ENCODE data around the gene ANGPTL2.
A peak's percentile ranks its signal among the peaks of the same experiment; 100 is the strongest.

Gene ANGPTL2

DNA sequence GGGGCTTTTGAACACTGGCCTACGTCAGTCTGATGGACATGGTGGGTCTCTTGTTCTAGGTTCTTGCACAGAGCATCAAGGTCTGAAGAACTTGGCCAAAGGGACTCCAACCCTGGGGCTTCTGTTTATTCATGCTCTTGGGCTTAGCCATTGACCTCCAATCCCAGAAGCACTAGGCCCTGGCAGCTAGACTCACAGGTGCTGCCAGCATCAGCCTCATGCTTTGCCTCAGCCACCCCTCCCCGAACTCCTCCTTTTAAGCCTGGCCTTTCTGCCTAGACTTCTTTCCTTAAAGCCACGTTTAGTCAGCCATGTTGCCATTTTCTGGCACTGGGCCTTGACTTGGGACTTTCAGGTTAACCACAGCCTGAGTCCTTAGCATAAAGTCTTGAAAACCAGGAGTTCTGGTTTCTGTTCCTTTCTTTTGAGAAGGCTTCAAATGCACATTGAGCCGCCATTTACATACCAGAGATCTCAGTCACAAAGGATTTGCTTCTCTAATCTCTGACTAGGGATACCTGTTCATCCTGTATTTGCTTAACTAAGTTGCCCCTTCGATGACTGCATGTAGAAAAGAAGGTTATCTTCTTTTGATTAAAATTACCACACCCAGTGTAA lies 54.7 kb downstream of the ANGPTL2 start:
- TF ChIP-seq, protein P1, sequence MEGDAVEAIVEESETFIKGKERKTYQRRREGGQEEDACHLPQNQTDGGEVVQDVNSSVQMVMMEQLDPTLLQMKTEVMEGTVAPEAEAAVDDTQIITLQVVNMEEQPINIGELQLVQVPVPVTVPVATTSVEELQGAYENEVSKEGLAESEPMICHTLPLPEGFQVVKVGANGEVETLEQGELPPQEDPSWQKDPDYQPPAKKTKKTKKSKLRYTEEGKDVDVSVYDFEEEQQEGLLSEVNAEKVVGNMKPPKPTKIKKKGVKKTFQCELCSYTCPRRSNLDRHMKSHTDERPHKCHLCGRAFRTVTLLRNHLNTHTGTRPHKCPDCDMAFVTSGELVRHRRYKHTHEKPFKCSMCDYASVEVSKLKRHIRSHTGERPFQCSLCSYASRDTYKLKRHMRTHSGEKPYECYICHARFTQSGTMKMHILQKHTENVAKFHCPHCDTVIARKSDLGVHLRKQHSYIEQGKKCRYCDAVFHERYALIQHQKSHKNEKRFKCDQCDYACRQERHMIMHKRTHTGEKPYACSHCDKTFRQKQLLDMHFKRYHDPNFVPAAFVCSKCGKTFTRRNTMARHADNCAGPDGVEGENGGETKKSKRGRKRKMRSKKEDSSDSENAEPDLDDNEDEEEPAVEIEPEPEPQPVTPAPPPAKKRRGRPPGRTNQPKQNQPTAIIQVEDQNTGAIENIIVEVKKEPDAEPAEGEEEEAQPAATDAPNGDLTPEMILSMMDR (IDR thresholded peaks at IDR 0.05; ENCODE audit: control insufficient read depth, insufficient read depth, low read depth, low read length, missing control alignments) = no peak
- DNase-seq (ENCODE audit: low read depth) = no peak

DNA sequence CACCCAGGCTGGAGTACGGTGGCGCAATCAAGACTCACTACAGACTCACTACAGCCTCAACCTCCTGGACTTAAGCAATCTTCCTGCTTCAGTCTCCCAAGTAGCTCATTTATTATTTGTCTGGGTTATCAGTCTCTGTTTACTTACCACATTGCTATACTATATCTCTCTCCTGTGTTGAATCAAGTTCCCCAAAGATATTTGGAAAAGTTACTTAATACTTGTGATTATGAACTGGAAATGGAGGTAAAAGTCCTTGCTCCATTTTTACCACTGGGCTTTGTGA lies 55.6 kb downstream of the ANGPTL2 start:
- TF ChIP-seq, protein P1 (IDR thresholded peaks at IDR 0.05; ENCODE audit: control insufficient read depth, insufficient read depth, low read depth, low read length, missing control alignments) = no peak
- peak; percentile 17 for DNase-seq (ENCODE audit: low read depth)
- H3K4me3 ChIP-seq (ENCODE audit: control insufficient read depth, low read depth, low read length) = no peak overlapping the region

More for the DNA sequence above, 54.7 kb downstream of the ANGPTL2 start:
- H3K4me3 ChIP-seq (ENCODE audit: control insufficient read depth, low read depth, low read length) = no peak overlapping the region

DNA sequence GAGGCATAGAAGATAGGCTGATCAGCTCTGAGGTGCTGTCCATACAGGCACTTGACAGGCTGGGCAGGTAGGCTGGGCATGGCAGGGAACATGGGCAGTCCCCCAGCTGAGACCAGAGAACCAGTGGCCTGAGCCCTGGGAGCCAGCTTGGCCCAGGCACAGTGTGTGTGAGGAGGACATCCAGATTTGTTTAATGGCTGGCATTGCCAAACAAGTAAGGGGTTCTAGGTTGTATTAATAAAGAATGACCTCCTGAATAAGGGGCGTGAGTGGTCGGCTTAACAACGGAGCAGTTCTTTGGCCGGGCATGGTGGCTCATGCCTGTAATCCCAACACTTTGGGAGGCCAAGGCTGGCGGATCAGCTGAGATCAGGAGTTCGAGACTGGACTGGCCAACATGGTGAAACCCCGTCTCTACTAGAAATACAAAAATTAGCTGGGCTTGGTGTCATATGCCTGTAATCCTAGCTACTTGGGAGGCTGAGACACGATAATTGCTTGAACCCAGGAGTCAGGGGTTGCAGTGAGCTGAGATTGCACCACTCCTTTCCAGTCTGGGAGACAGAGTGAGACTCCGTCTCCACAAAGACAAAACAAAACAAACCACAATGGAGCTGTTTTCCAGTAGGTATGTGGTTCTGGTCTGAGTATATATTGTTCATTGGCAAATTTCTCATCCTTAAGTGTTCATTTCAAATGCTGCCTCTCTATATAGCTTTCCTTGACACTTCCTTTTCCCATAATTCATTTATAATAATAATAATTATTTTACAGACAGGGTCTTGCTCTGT lies 56.2 kb downstream of the ANGPTL2 start:
- TF ChIP-seq, protein P1 (IDR thresholded peaks at IDR 0.05; ENCODE audit: control insufficient read depth, insufficient read depth, low read depth, low read length, missing control alignments) = no peak
- no peak for DNase-seq (ENCODE audit: low read depth)
- H3K4me3 ChIP-seq (ENCODE audit: control insufficient read depth, low read depth, low read length) = no peak overlapping the region

DNA sequence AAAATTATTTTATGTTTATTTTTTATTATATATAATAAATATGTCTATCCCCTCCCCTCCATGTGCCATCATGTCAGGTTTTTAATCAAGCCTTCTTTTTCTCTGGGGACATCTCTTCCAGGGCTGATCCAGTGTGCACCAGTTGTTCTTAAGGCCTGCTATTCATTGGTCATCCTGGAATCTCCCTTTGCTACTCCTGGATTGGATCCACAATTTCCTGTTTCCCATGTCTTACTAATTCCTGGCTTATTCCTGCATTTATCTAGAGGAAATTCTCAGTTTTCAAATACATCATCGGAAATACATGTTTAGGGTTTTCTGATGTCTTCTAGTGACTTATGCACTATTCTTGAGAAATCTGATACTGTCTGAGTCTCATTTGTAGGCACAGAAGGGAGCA lies 56.8 kb downstream of the ANGPTL2 start:
- H3K4me3 ChIP-seq (ENCODE audit: control insufficient read depth, low read depth, low read length) = no peak overlapping the region
- DNase-seq (ENCODE audit: low read depth) = peak; percentile 21
- TF ChIP-seq, protein P1 (IDR thresholded peaks at IDR 0.05; ENCODE audit: control insufficient read depth, insufficient read depth, low read depth, low read length, missing control alignments) = no peak

DNA sequence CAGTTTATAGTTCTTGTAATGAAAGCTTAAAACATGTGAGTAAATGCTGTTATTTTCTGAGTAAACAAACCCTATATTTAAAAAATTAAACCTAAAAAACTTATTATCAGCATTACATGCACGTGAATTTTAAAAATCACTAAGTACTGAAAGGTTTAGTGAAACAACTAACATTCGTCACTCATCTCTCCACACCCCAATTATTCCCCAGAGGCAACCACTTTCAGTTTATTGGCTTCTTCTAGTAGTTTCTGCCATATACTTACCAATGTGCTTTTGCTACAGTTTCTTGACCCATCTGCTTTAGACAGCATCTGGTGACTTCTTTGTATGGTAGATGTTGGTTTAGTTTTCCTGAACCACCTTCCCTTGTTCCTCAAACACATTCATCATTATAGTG lies 58.1 kb downstream of the ANGPTL2 start:
- H3K4me3 ChIP-seq (ENCODE audit: control insufficient read depth, low read depth, low read length) = no peak overlapping the region
- TF ChIP-seq, protein P1 (IDR thresholded peaks at IDR 0.05; ENCODE audit: control insufficient read depth, insufficient read depth, low read depth, low read length, missing control alignments) = no peak
- no peak for DNase-seq (ENCODE audit: low read depth)

DNA sequence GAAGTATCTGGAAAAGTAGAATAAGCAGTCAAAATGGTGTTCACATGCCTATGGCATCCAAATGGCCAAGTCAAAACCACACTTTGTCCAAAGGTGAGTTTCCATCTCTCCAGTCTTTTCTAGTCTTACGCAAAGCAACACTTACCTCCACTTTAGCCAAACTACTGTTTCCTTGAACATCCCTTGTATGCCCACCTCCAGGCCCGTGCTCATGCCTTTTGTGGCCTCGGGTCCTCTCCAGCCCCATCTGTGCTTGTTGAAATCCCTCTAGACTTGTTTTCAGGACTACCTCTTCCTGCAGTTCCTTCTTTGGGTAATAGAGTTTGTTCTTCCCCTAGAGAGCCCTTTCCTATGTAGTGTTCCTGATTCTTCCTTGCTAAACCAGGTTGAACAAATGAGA lies 61.0 kb downstream of the ANGPTL2 start:
- DNase-seq (ENCODE audit: low read depth) = no peak
- no peak overlapping the region for H3K4me3 ChIP-seq (ENCODE audit: control insufficient read depth, low read depth, low read length)
- TF ChIP-seq, protein P1 (IDR thresholded peaks at IDR 0.05; ENCODE audit: control insufficient read depth, insufficient read depth, low read depth, low read length, missing control alignments) = no peak

All from AG09309 (cell line).